ENCODE results near the gene AP3D1.

The AP3D1 gene

DNA sequence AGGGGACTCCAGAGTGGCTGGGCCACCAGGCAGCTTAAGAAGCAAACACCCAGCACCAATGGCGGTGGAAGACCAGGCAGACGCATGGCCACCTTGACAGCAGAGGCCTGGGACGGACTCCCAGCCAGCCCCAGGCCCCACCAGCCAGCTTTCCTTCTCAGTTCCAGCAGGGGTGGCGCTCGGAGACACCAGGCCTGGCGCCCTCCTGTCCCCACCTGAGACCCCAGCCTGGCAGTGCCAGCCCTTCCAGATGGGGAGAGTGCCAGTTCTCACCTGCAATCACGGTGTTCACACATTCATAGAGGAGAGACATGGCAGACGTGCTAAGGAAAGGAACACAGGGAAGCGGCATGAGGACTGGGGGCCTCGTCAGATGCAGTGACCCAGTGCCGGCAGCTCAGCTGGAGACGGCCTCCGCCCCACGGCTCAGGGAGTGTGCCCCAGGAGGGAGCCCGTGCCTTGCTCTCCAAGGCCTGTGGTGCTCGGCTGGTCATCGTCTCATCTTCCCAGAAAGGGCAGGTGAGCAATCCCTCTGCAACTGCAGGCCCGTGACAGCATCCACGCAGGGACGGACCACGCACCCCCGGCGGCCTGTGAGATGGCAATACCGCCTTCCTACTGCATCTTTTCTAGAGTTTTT lies 24.4 kb downstream of the AP3D1 start:
- no peak for DNase-seq (ENCODE audit: low read depth)

DNA sequence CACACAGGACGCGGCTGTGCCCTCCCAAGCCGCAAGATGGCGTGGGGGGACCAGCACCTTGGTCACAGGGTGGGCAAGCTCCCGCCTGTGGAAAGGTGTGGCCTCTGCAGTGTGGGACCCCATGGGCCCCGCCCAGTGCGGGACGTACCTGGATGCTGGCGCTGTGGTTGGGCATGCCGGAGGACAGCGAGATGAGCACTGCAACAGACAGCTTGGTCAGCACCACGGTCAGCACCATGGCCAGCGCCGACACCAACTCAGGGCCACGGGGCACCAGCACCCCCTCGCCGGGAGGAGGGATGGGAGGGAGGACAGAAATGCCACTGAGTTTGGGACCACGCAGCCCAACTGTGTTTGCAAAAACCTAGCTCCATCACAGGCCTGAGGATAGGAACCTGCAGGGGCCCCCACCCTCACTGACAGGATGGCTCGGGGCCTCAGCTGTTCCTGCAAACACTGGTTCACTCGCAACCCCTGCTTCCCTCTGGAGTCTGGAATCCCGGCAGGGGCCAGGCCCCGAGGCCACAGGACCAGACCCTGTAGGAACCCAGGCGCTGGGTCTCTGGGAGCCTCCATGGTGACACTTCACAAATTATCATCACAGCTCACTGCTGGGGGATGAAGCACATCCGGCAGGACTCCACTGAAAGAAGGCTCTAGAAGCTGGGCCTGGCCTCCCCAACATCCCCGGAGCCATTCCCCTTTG lies 27.5 kb downstream of the AP3D1 start:
- DNase-seq (ENCODE audit: low read depth) = no peak

DNA sequence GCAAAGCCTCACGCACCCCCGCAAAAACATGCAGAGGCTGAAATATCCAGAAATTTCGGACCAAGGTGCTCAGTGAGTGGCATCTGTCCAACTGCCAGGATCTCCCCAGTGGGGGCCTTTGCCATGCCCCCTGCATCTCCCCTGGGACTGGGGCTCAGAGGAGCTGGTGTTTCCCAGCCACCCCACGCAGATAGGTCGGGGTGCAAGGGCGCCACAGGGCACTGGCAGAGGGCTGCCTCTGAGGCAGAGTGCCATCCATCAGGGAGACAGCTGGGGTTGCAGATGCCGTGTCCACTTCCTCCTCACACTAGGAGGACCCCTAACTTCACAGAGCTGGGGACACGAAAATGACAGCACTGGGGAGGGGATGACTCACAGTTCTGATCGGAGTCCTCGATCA lies 28.4 kb downstream of the AP3D1 start:
- DNase-seq (ENCODE audit: low read depth) = no peak

DNA sequence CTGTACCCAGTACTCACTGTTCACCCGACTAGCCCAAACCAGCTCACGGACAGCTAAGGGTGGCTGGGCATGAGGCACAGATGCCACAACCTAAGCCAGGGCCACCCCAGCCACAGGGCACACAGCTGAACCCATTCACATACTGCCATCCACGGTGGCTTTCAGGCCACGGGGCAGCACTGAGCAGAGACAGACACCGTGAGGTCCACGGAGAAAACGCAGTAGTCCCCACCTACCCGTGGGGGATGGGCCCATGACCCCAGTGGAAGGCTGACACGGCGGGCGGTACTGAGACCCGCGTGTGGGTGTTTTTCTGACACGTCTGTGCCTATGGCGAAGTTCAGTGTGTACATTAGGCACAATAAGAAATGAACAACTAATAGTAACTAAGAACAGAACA lies 29.1 kb downstream of the AP3D1 start:
- DNase-seq (ENCODE audit: low read depth) = no peak

DNA sequence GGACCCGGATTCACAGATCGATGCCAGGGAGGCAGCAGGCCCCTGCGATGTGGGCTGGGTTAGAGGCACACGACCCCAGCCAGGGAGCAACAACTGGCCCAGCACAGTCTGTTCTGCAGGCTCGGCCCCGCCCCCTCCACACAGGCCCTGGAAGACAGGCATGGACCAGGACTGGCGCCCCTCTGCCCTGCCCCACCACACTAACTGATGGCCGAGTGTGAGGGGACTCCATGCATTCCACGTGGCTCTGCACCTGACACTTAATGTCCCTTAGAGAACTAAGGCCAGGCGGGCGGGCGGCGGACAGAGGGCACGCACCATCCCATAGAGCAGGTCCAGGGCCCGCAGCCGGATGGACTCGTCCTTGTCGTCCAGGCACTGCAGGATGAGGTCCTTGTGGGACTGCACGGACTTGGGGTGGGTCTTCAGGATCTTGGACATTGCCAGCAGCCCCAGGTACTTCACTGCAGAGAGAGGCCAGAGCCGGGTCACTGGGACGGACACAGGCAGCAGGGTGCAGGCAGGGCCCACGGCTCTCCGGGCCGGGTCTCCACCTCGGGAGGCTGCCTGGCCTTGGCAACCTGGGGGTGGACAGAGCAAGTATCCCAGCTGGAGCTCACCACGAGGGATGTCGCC lies 29.8 kb downstream of the AP3D1 start:
- no peak for DNase-seq (ENCODE audit: low read depth)

DNA sequence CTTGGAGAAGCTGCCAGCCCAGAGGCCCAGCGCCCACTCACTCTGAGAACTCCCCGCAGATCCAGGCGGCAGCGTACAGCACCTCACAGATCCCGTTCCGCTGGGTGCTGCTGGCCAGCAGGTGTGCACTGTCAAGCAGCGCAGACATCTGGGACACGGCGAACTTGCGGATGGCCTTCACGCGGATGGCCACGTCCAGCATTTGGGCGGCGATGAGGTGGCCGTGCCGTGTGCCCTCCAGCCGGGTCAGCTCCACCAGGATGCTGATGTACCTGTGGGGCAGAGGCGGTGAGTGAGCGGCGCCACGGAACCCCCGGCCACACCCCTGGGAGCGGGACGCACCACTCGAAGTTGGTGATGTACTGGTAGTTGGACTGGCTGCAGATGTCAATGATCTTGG lies 30.5 kb downstream of the AP3D1 start:
- no peak for DNase-seq (ENCODE audit: low read depth)

DNA sequence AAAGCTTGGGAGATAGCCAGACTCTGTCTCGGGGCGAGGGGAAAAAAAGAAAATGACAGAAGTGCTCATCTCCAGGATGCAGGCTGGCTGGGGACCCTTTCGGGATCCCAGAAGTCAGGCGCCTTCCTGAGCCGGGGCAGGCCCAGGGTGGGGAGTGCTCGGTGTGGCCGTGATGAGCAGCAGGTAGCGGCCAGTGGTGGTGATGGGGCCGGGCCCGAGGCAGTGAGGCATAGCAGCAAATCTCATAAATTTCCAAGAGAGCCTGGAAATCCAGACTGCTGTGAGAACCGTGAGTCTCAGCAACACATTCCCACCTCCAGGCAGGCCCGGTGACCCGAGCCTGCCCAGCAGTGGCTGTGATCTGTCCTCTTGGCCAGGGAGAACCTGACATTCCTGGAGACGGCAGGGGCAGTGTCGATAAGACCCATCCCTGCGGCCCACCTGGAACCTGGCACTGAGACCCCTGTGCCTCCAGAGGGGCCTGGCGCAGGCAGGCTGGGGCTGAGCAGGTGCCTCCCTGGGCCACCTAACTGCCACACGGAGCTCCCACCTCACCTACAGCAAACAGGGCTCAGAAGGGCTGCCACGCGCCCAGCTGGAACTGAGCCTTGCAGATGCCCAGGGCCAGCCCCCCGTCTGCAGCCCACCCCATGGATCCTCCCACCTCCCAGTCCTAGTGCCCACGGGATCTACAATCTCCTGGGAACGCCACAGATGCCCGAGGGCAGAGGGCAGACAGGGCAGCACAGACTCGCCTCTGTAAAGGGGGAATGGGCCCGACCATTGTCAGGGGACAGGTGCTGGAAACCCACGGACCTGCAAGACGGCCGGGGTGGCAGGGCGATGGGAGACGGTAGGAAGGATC lies 31.2 kb downstream of the AP3D1 start:
- DNase-seq (ENCODE audit: low read depth) = no peak

DNA sequence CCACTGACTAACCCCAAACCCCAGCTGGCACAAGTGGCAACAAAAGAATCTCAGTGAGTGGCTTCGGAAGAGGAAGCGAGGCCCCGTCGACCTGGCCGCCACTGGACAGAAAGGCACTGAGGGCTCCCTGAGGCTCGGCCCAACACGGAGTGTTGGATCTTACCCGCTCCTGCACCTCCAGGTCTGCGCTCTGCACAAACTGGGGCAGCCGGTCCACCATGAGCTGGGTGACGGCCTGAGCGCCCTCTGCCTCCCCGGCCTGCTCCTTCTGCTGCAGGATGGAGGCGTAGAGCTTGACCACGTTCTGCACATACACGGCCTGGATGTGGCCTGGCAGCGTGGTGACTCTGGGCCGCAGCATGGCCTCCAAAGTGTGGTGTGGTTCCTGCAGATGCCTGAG lies 32.9 kb downstream of the AP3D1 start:
- DNase-seq (ENCODE audit: low read depth) = no peak

DNA sequence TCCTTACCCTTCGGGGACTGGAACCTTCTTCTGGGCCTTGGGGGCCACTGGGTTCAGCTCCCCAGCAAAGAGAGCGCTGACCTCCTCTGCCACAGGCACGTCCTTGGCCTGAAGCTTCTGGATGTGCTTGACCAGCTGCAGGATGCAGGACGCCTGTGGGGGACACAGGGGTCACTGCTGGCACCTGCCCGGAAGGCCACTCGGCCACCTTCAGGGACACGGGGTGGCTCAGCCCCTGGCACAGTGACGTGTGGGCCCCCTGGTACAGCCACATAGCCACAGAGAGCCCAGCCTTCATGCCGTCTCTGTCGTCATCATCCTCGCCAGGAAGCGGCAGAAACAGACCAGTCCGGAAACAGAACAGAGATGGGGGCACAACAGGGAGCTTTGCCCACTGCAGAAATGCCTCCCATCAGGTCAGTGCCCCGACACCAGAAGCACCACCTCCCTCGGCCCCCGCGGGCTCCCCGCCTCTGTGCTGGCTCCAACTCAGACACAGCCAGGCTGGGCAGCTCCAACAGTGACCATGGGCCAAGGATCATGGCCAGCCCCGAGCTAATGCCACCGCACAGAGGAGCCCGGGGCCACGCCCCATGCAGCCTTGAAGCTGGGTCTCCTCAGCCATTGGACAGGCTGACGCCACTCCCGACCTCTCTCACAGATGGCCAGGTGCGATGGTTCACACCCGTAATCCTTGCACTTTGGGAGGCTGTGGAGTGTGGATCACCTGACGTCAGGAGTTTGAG lies 34.0 kb downstream of the AP3D1 start:
- no peak for DNase-seq (ENCODE audit: low read depth)

DNA sequence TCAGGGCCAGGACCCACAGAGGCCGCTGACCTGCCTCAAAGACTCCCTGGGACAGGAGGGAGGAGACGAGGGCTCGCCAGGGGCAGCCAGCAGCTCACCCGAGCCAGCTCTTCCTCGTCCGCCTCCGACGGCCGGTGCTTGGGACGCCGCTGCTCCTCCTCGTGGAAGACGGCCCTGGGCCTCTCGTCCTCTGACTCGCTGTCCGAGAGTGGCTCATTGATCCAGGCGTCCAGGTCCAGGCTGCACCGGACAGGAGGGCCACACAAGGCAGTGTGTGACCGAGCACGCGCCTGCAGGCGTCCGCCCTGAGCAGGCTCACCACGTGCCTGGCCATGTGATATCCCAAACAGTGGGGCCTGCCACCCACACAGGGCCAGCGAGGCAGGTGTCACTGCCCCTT lies 34.9 kb downstream of the AP3D1 start:
- no peak for DNase-seq (ENCODE audit: low read depth)

DNA sequence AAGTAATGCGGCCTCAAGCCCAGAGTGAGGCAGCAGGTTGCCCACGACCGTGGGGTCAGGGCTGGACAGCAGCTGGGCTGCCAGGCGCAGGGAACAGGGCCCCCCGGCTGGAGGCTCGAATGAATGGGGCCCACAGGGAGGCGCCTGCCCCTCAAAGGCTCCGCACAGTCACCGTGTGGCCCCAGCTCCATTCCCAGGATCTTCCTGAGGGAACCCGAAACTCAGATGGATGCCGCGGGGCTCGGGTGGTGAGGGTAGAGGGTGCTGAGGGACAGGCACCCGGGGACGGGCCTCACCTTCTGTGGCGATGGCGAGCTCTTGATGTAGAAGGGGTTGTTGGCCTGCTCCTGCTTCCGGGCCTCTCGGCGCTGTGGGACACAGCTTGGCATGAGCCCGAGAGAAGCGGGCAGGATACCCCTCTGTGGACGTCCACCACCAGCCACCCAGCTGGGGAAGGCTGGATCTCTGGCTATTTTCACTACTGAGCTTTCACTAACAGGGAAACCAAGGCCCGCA lies 35.4 kb downstream of the AP3D1 start:
- DNase-seq (ENCODE audit: low read depth) = no peak

DNA sequence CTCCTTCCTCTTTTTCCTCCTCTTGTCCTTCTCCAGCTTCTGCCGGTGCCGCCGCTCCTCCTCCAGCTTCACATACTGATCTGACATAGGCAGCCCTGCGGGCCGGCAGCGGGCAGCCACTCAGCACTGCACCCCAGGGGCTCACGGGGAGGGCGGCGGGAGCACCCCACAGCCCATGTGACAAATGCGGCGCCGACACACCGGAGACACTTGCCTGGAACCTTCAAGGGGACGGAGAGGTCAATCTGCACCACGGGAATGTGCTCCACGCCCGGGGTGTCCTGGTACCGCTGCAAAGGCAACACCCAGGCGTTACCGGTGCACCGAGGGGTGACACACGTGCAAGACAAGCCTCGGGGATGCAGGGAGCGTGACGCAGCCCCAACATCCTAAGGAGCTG lies 36.0 kb downstream of the AP3D1 start:
- no peak for DNase-seq (ENCODE audit: low read depth)

DNA sequence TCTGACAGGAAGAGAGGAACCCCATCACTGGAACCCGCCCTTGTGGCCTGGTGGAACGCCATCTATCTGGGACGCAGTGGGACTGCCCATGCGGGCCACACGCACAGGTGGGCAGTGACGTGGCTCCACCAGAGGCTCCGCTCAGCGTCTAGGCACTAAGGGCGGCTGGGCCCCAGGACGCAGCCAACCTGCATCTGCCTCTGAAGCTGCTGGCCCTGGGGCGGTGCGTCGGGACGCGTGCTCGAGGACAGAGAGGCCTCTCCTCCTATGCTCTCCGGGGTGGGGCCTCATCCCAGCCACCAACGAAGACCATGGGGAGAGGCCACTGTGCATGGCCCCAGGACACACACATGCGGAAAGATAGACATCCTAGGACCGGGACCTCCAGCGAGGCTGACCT lies 36.5 kb downstream of the AP3D1 start:
- no peak for DNase-seq (ENCODE audit: low read depth)

DNA sequence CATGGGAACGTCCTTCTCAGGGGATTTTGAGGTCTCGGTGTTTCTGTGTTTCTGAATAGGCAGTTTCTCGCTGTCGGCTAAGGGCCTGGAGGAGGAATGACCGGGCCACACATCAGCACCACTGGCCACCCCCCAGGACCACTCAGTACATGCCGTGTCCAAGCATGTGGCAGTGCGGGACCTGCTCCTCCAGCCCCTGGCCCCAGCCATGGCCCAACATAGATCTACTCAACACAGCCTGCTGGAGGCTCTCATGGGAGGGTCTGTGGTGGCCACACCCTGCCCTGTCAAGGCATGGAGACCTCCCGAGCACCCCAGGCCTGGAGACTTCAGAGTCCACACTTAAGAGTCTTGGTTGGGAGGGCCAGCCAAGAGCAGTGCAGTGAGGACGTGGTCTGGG lies 37.1 kb downstream of the AP3D1 start:
- no peak for DNase-seq (ENCODE audit: low read depth)

DNA sequence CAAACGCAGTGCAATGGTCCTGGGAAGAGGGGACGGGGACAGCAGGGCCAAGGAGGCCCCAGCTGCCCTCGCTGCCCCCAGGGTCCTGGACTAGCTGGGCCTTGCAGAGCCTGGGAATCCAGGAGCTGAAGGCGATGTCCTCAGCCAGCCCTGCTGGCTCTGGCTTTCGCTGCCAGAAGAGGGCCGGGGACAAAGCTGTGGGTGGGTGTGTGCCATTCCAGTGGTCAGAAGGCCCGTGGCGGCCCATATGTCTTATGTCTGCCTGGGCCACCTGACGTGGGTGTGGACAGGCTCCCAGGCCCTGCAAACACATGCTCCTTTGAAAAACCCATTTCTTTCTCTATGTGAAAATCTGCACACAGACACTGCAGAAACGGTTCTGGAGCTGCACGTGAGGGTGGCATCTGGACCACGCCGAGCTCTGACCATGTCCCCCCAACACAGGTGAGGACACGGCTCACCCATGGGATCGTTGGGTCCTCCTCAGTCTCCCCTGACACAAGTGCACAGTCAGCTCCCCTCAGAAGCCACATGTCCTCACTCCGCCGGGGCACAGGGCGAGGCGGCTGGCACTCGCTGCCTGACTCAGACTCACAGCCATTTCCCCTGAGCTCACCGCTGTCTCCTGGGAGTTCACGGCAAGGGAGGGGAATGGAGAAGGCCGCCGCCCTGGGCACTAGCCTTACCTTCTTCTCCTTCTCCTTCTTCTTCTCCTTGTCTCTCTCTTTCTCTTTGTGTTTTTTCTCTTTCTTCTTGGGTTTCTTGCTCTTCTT lies 37.7 kb downstream of the AP3D1 start:
- no peak for DNase-seq (ENCODE audit: low read depth)

DNA sequence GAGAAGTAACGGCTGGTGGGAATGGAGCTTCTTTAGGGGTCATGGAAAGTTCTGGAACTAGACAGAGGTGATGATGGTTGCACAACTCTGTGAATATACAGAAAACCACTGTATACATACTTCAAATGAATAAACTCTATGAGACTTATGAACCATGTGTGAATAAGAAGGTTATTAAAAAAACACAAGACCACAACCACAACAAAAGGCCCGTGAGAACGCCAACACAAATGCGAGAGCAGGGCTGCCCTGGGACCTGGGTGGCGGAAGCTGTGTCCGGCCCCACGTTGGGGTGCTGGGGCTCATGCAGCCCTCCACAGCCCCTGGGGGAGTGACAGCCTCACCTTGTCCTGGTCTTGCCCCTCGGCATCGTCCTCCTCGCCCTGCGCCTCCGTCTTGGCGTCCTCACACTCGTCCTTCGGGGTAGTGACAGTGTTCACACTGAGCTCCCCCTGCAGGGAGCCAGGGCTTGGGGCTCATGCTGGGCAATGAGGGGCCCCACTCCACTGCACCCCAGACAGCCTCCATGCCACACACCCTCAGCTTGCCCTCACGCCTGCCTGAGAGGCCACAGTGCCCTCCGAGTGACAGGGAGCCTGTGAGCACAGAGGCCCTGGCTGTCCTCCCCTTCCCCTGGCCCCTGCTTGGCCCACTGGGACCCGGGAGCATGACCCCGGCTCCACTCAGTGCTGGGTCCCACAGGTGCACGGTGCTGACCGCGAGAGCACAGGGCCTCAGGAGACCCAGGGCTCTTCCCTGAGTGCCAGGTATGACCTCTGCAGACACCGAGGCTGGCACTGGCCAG lies 38.6 kb downstream of the AP3D1 start:
- no peak for DNase-seq (ENCODE audit: low read depth)

DNA sequence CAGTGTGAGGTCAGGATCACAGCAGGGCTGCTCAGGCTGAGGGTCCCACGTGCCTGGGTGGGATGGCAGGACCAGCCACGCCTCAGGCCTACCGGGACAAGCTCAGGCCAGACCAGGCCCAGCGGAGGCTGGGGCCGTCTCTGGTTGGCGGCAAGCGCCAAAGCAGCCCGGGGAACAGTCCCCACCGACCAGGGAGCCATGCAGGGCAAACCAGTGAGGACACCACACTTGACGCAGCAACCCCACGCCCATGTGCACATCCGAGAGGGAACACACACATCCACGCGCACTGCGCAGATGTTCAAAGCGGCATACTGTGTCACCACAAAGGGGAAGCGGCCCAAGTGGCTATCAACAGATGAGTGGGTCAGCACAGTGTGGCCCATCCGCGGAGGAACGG lies 39.5 kb downstream of the AP3D1 start:
- no peak for DNase-seq (ENCODE audit: low read depth)

DNA sequence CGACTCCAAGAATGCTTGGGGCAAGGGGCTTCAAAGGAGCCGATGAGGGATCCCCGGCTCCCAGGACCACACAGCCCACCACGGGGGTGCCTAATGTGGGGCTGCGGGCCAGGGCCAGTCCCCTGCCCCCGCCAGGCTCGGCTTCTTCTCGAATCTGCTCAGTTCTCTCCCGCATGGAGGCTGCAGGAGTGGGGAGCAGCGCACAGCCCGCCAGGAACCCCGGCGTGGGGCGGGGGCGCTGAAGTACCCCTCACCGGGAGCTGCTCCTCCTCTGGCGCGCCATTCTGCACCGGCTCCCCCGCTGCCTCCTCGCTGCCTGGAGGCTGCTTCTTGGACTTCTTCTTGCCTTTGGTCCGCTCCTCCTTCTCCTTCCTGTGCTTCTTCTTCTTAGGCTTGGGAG lies 39.9 kb downstream of the AP3D1 start:
- DNase-seq (ENCODE audit: low read depth) = no peak

DNA sequence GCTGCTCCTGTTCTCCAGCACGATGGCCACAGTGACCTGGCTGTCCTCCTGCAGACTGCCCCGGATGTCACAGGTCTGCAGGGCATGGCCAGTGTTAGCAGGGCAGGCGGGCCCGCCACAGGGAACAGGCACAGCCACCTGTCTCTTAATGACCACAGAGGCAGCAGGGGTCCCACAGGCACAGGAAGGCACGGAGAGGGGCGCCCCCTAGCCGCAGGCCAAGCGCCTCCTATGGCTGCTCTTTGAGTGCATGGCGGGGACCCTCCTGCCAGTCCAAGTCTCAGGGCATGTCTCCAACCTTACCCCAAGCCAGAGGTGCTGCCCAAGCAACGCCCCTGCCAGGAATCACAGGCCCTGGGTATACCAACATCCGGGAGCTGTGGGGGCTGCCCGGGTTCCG lies 40.5 kb downstream of the AP3D1 start:
- no peak for DNase-seq (ENCODE audit: low read depth)
